Osteoblast (primary cell): ENCODE results near the gene ANKLE2. TPM values are rescaled to one million over a fixed set of nuclear protein-coding genes. Genes with fewer than 3 reads are reported as not detected.
"Not testable (repeated sequence)": the region's sequence is repeated elsewhere in the genome, so short reads cannot be mapped to it uniquely, and the experiment has no call there.

ENCODE experiments used
- DNase-seq: peaks from one replicate; pipeline ENCODE4 v3.0.0; 2011; ENCODE audit warnings: low spot score, mixed read lengths; ENCODE audit not compliant: insufficient read length; ENCODE audit errors: missing footprints
- H2AFZ ChIP-seq: 2 replicates; pipeline ENCODE4 v1.6.0; 2011; ENCODE audit warnings: mild to moderate bottlenecking, low read length
- H3K27ac ChIP-seq: 2 replicates; pipeline ENCODE4 v1.5.1; 2011; ENCODE audit warnings: mild to moderate bottlenecking, low read depth, low read length, moderate library complexity
- H3K27me3 ChIP-seq: 2 replicates; pipeline ENCODE4 v1.6.0; 2012; ENCODE audit warnings: mild to moderate bottlenecking, control low read depth, inconsistent platforms, low read length, moderate library complexity; ENCODE audit not compliant: insufficient read depth
- H3K36me3 ChIP-seq: 2 replicates; pipeline ENCODE4 v1.5.1; 2011; ENCODE audit warnings: mild to moderate bottlenecking, low read length, control low read depth, moderate library complexity; ENCODE audit not compliant: insufficient read depth
- H3K4me1 ChIP-seq: 2 replicates; pipeline ENCODE4 v1.5.1; 2011; ENCODE audit warnings: mild to moderate bottlenecking, low read length, control low read depth, moderate library complexity; ENCODE audit not compliant: insufficient read depth
- H3K4me2 ChIP-seq: 2 replicates; pipeline ENCODE4 v1.6.0; 2011; ENCODE audit warnings: mild to moderate bottlenecking, low read length; ENCODE audit not compliant: insufficient read depth
- H3K4me3 ChIP-seq: fragments of 200-600 bp; sonication (generic); 3 replicates; pipeline ENCODE4 v1.5.1; 2012; ENCODE audit warnings: mild to moderate bottlenecking, low read length, inconsistent platforms; ENCODE audit not compliant: insufficient read depth
- H3K79me2 ChIP-seq: 2 replicates; pipeline ENCODE4 v1.6.0; 2012; ENCODE audit warnings: mild to moderate bottlenecking, low read length, control low read depth, inconsistent platforms; ENCODE audit not compliant: insufficient read depth
- H3K9me3 ChIP-seq: 2 replicates; pipeline ENCODE4 v1.5.1; 2011; ENCODE audit warnings: low read depth, low read length, control low read depth
- H4K20me1 ChIP-seq: 2 replicates; pipeline ENCODE4 v1.6.0; 2012; ENCODE audit warnings: mild to moderate bottlenecking, low read length, control low read depth; ENCODE audit not compliant: insufficient read depth
- CTCF ChIP-seq: IDR thresholded peaks from 2 replicates; pipeline ENCODE4 v1.5.1; 2011; ENCODE audit warnings: mild to moderate bottlenecking, low read depth, low read length, moderate library complexity; ENCODE audit errors: extremely low read depth
- total RNA-seq: library from RNA; depleted of rRNA; stranded (reverse); fragments of >200 nt; gene quantifications from 2 replicates; pipeline ENCODE4 v1.2.3, GENCODE V29; 2012

ANKLE2 gene
- 79.9 and 86.1 TPM in 2 replicates for total RNA-seq

DNA sequence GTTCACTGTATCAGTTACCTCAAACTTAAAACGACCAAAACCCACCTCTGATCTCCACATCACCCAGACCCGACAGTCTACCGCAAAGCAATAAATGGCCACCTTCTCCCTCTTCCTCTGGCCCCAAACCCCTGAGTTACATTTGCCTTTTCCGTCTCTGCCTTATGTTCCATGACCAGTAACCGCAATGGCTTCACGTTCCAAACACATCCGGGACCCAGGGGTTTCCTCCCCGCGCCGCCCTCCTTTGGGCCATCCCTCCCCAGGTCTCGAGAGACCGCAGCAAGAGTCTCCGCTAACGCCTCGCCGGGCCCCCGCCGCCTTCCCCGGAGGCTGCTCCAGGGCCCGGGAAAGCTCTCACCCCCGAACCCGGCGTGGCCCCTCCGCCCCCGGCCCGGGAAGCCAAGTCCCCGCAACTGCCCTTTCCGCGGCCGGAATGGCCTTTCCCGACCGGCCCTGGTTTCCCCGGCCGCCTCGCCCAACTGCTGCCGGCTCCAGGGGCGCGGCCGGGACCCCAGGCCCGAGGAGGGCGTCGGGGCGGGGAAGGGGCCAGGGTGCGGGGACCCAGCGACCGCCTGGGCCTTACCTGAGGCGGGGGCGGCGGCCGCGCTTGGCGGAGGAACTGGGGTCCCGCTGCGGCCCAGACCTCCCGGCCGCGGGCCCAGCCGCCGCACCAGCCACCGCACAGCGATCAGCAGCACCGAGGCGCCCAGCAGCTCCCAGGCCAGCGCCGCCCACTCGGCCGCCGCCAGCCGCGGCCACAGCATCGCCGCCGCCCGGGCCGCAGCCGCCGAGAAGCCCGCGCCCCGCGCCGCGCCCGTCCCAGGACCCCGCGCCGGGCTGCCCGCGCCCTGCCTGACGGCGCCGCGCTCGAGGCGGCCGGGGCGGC is at the start of gene ANKLE2:
TSS of gene ANKLE2 (minus strand) at position 801 of the 889 bp plus-strand sequence. CDS start at position 767, 34 bp downstream.
- Histone ChIP-seq H3K36me3 (peaks cover 12% of the 10 kb centered on the region), H2AFZ (peak within 1 kb of the TSS; percentile 77), H3K4me2 (peak within 1 kb of the TSS; percentile 89), H3K27me3 (no peaks in the 10 kb centered on the region), H3K27ac (peak within 1 kb of the TSS; percentile 95), H3K9me3 (no peaks in the 10 kb centered on the region), H3K4me3 (peak within 1 kb of the TSS; percentile 81), H3K4me1 (peaks cover 14% of the 10 kb centered on the region), H3K79me2 (peaks cover 56% of the 10 kb centered on the region), H4K20me1 (peaks cover 38% of the 10 kb centered on the region)
- DNase-seq: peak; percentile 97
- TF ChIP-seq CTCF: no peak

DNA sequence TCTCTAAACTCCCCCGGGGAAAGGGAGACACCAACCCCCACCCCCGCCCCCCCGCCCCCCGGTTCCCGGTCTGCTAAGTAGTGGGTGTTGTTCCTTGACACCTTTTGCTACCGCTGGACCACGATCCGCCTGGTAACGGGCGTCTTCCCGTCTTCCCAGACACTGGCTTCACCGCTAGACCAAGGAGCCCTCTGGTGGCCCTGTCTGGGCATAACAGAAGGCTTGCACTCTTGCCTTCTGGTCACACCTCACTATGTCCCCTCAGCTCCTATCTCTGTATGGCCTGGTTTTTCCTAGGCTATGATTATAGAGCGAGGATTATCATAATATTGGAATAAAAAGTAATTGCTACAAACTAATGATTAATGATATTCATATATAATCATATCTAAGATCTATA is 47.8 kb upstream of the ANKLE2 start:
- H3K4me3 ChIP-seq, H2AFZ ChIP-seq, H3K27ac ChIP-seq, H3K4me2 ChIP-seq, H3K9me3 ChIP-seq, H3K27me3 ChIP-seq: not testable (repeated sequence)
- DNase-seq: peak; percentile 35
- peak; percentile 17 for TF ChIP-seq CTCF
- peaks cover 23% of the 10 kb centered on the region for H3K4me1 ChIP-seq
- peaks cover 81% of the 10 kb centered on the region for H3K36me3 ChIP-seq
- peaks cover 53% of the 10 kb centered on the region for H3K79me2 ChIP-seq
- peaks cover 66% of the 10 kb centered on the region for H4K20me1 ChIP-seq

DNA sequence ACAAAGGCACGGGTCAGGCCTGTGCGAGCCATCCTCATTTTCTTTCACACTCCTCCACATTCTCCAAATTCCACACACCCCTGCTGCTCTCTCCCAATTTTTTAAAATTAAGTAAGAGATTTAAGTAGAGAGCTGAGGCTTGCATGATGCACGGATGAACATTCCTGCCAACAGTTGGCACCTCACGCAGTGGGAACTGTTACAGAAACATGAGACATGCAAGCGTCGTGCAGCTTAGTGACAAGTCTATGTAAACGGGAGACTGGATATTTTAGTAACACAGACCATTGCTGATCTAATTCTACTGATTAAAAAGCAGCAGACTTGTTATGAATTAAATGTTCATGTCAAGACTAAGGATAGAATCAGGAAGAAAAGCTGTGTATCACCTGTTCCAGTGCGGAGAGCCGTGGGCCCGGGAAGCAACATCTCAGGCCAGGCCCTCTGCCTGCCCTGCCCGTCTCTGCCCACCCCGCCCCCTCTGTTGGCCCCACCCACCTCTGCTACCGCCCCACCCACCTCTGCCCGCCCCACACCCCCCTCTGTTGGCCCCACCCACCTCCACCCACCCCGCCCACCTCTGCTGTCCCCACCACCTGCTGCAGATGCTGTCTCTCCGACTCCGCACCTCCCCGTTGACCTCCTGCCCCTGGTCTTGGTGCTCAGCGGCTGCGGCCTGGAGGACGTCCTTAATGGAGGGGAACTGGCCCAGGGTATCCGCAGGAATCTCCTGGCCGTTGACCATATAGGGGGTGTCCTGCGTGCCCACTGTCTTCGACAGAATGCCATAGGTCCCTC is 45.9 kb upstream of the ANKLE2 start:
- H3K27ac ChIP-seq: no peak overlapping the region
- peaks cover 64% of the 10 kb centered on the region for H3K79me2 ChIP-seq

More for the DNA sequence above, 45.9 kb upstream of the ANKLE2 start:
- H3K4me2 ChIP-seq: no peak overlapping the region
- H3K27me3 ChIP-seq: no peaks in the 10 kb centered on the region
- TF ChIP-seq CTCF: no peak
- peaks cover 21% of the 10 kb centered on the region for H3K4me1 ChIP-seq
- no peaks in the 10 kb centered on the region for H3K9me3 ChIP-seq
- peak; percentile 73 for DNase-seq
- H3K36me3 ChIP-seq: peaks cover 86% of the 10 kb centered on the region
- H3K4me3 ChIP-seq: no peak overlapping the region
- H2AFZ ChIP-seq: no peak overlapping the region
- H4K20me1 ChIP-seq: peaks cover 65% of the 10 kb centered on the region
